ENCODE data around the gene WRNIP1. TPM values are rescaled to one million over a fixed set of nuclear protein-coding genes. Genes with fewer than 3 reads are reported as not detected.
A peak's percentile ranks its signal among the peaks of the same experiment; 100 is the strongest.

WRNIP1 gene
- total and polyA plus RNA-seq, 9 of the 15 experiments (the other 6 are each of a cell fraction or from before 2014, with no cell fraction given) = 13.2 to 63.6 (median 48.6) TPM

DNA sequence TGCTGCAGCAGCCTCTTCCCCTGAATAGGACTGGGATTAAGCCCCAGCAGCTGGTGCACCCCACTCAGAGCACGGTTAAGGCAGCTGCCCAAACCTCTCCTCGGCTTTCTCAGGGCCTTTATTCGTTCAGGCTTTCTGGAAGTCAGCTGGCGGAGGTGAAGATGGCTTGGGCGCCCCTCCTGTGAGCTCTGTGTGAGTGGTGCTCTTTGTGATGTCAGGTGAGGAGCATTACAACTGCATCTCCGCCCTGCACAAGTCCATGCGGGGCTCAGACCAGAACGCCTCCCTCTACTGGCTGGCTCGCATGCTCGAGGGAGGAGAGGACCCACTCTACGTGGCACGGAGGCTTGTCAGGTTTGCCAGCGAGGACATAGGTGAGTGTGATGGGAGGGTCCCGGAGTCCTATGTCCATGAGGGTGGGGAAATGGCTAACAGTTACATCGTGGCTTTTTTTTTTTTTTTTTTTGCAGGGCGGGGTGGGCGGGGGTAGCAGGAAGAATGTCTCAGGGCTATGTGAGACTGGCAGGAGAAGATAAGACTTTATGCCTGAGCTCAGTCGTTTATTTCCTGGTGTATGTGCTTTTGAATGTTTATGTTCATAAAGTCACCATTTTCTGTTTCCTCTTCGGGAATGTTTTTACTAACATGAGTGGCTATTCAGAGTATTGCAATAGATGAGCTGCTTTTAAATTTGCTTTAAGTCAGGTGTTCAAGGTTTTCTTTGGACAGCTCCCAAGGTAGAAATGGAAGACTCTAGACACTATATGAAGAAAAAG is 18.2 kb downstream of the WRNIP1 start (continued):
- no peak for TF ChIP-seq NR0B1 (IDR thresholded peaks at IDR 0.05; ENCODE audit: partially characterized antibody)
- TF ChIP-seq NRF1 (conservative IDR thresholded peaks at IDR 0.05 in 1 of 2, IDR thresholded peaks at IDR 0.05 in 1 of 2) = 0 out of 4 replicates have a peak, but pooled peaks of 1 of the 2 experiments have one; percentile 29
- TF ChIP-seq UBTF (IDR thresholded peaks at IDR 0.05; ENCODE audit: borderline replicate concordance in 1 of 2, low read depth in 2 of 2, low read length in 2 of 2) = peak in 1 of 2 experiments; percentile 47; a peak in 1 of 4 replicates
- no peak for TF ChIP-seq ZNF431 (CRISPR knock-in tag; IDR thresholded peaks at IDR 0.05)
- TF ChIP-seq, protein P1, sequence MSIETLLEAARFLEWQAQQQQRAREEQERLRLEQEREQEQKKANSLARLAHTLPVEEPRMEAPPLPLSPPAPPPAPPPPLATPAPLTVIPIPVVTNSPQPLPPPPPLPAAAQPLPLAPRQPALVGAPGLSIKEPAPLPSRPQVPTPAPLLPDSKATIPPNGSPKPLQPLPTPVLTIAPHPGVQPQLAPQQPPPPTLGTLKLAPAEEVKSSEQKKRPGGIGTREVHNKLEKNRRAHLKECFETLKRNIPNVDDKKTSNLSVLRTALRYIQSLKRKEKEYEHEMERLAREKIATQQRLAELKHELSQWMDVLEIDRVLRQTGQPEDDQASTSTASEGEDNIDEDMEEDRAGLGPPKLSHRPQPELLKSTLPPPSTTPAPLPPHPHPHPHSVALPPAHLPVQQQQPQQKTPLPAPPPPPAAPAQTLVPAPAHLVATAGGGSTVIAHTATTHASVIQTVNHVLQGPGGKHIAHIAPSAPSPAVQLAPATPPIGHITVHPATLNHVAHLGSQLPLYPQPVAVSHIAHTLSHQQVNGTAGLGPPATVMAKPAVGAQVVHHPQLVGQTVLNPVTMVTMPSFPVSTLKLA (conservative IDR thresholded peaks at IDR 0.05) = peak; percentile 22 to 48; a peak in 1 of 4 replicates
- TF ChIP-seq TAL1 (IDR thresholded peaks at IDR 0.05) = peak; percentile 31; the same call in 1 of the 2 replicates
- no peak for TF ChIP-seq USF1 (CRISPR knock-in tag; IDR thresholded peaks at IDR 0.05)
- peak; percentile 58; the same call in 1 of the 2 replicates for TF ChIP-seq ZNF589 (CRISPR knock-in tag; IDR thresholded peaks at IDR 0.05; ENCODE audit: low read depth)
- TF ChIP-seq CXXC5 (CRISPR knock-in tag; IDR thresholded peaks at IDR 0.05) = peak; percentile 38; the same call in 1 of the 2 replicates
- no peak for TF ChIP-seq SLC30A9 (CRISPR knock-in tag; IDR thresholded peaks at IDR 0.05)
- peak; percentile 23; the same call in 1 of the 2 replicates for TF ChIP-seq CREM (IDR thresholded peaks at IDR 0.05; ENCODE audit: low read depth)
- no peak for TF ChIP-seq NCOA1 (IDR thresholded peaks at IDR 0.05; ENCODE audit: low read depth)
- no peak for TF ChIP-seq ZNF551 (CRISPR knock-in tag; IDR thresholded peaks at IDR 0.05)
- TF ChIP-seq SMARCA4 (IDR thresholded peaks at IDR 0.05) = 0 out of 2 replicates have a peak, but pooled peaks have one; percentile 30
- TF ChIP-seq, protein P2, sequence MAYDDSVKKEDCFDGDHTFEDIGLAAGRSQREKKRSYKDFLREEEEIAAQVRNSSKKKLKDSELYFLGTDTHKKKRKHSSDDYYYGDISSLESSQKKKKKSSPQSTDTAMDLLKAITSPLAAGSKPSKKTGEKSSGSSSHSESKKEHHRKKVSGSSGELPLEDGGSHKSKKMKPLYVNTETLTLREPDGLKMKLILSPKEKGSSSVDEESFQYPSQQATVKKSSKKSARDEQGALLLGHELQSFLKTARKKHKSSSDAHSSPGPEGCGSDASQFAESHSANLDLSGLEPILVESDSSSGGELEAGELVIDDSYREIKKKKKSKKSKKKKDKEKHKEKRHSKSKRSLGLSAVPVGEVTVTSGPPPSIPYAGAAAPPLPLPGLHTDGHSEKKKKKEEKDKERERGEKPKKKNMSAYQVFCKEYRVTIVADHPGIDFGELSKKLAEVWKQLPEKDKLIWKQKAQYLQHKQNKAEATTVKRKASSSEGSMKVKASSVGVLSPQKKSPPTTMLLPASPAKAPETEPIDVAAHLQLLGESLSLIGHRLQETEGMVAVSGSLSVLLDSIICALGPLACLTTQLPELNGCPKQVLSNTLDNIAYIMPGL (CRISPR knock-in tag; IDR thresholded peaks at IDR 0.05) = no peak
- TF ChIP-seq ZNF668 (CRISPR knock-in tag; IDR thresholded peaks at IDR 0.05) = no peak
- TF ChIP-seq E2F6 (IDR thresholded peaks at IDR 0.05; ENCODE audit: borderline replicate concordance in 1 of 2, extremely low read depth in 1 of 2, insufficient read depth in 1 of 2, insufficient read length in 1 of 2, low read depth in 1 of 2, low read length in 1 of 2, poor library complexity in 1 of 2, severe bottlenecking in 1 of 2) = peak in 1 of 2 experiments; percentile 49
